ENCODE data around the gene ERVW-1. TPM values are rescaled to one million over a fixed set of nuclear protein-coding genes. Genes with fewer than 3 reads are reported as not detected.
"Not testable (repeated sequence)": the region's sequence is repeated elsewhere in the genome, so short reads cannot be mapped to it uniquely, and the experiment has no call there.

Gene ERVW-1
- total RNA-seq, 1 experiment from 2014 or later = not detected

DNA sequence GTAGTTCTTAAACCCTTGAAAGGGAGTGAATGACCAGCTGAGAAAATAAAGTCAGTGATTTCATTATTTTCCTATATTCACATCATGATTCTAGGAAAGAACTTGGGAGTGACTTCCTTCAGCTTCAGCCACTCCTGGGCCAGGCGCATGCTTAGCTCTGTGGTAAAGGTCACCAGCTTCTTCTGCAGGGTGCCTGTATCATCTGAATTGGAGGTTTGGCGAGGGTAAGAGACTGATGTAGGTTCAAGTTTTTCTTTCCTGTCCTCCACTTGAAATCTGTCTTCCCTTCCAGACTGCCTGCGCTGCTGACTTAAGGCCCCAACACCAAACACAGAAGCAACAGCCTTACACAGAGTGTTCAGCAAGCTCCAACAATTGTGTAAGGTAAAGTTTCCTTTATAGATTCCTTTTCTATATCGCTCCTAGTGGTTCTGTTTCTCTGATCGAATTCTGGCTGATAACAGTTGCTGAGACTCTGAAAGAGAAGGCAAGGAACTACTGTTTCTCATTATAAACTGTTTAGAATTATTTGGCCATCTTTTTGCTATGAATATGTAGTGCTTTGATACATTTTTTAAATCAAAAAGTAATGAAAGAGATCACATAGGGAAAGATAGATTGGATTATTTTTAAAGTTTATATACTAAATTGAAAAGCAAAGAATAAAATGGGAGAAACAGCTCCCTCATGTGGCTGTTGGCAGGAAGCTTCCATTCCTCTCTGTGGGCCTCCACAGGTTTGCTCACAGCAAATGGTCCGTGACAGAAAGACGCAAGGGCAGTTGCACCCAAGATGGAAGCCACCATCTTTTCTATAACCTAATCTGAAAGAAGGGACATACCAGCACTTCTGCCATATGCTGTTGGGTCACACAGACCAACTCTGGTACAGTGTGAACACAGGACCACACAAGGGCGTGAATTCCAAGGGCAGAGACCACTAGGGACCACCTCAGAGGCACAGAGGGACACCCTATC is 16.4 kb downstream of the ERVW-1 start:
- H3K4me1 ChIP-seq (replicated peaks) = no peaks in the 10 kb centered on the region
- no peaks in the 10 kb centered on the region for H3K27me3 ChIP-seq (replicated peaks)
- H3K27ac ChIP-seq = no peak overlapping the region
- no peaks in the 10 kb centered on the region for H3K9me3 ChIP-seq (replicated peaks)
- H3K36me3 ChIP-seq = peaks cover 14% of the 10 kb centered on the region
- peak in 1 of 2 experiments; percentile 19 for DNase-seq (ENCODE audit: low read depth in 1 of 2, low spot score in 2 of 2)
- no peak overlapping the region for H3K4me3 ChIP-seq

DNA sequence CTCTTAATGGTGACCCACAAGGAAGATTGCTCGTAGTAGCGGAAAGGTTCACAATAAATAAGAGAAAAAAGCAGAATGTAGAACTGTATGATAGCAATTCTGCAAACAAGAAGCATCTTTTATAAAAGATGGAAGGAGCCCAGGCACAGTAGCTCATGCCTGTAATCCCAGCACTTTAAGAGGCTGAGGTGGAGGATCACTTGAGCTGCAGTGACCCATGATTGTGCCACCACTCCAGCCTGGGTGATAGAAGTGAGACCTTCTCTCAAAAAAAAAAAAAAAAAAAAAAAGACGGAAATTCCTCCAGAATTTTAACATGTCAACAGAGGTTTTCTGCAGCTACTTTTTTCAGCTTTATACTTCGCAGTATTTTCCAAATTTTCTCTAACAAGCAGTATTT is 17.2 kb downstream of the ERVW-1 start:
- H3K4me1 ChIP-seq (replicated peaks) = no peaks in the 10 kb centered on the region
- H3K4me3 ChIP-seq = no peak overlapping the region
- peaks cover 22% of the 10 kb centered on the region for H3K36me3 ChIP-seq
- no peaks in the 10 kb centered on the region for H3K27me3 ChIP-seq (replicated peaks)
- DNase-seq (ENCODE audit: low read depth in 1 of 2, low spot score in 2 of 2) = no peak
- H3K27ac ChIP-seq = no peak overlapping the region
- no peaks in the 10 kb centered on the region for H3K9me3 ChIP-seq (replicated peaks)

DNA sequence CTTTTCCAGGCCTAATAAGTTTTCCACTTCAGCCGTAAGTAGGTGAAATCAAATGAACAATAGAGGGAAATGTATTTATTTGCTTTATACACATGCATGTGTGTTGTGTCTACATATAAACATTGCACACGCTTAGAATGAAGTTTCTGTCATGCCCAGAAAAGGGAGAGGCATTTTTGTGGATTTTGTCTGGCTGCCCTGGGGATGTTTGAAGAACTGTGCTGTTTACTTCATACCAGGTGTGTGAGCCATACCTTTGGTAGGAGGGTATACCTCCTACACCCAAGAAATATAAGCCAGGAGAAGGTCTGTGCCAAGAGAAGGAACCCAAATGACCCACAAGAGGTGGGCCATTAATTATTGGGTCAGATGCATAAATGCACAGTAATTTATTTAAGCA is 17.6 kb downstream of the ERVW-1 start:
- no peak overlapping the region for H3K4me3 ChIP-seq
- no peak for DNase-seq (ENCODE audit: low read depth in 1 of 2, low spot score in 2 of 2)
- no peak overlapping the region for H3K27ac ChIP-seq
- no peaks in the 10 kb centered on the region for H3K4me1 ChIP-seq (replicated peaks)
- H3K36me3 ChIP-seq = peaks cover 26% of the 10 kb centered on the region
- no peaks in the 10 kb centered on the region for H3K27me3 ChIP-seq (replicated peaks)
- H3K9me3 ChIP-seq (replicated peaks) = no peaks in the 10 kb centered on the region

DNA sequence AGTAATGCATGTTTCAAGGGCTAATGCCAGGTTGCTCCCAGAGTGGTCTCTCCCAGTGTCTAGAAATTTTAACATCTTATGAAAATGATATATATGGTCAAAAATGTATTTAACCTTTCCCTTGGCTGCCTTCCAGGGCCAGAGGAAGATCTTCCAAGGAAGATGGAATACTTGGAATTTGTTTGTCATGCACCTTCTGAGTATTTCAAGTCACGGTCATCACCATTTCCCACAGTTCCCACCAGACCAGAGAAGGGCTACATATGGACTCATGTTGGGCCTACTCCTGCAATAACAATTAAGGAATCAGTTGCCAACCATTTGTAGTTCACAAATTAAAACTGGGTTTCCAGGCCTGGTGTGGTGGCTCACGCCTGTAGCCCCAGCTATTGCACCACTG is 21.5 kb downstream of the ERVW-1 start:
- H3K4me1 ChIP-seq (replicated peaks) = no peaks in the 10 kb centered on the region
- H3K27ac ChIP-seq = no peak overlapping the region
- H3K36me3 ChIP-seq = peaks cover 64% of the 10 kb centered on the region
- no peak overlapping the region for H3K4me3 ChIP-seq
- no peaks in the 10 kb centered on the region for H3K9me3 ChIP-seq (replicated peaks)
- DNase-seq (ENCODE audit: low read depth in 1 of 2, low spot score in 2 of 2) = no peak
- H3K27me3 ChIP-seq (replicated peaks) = no peaks in the 10 kb centered on the region

DNA sequence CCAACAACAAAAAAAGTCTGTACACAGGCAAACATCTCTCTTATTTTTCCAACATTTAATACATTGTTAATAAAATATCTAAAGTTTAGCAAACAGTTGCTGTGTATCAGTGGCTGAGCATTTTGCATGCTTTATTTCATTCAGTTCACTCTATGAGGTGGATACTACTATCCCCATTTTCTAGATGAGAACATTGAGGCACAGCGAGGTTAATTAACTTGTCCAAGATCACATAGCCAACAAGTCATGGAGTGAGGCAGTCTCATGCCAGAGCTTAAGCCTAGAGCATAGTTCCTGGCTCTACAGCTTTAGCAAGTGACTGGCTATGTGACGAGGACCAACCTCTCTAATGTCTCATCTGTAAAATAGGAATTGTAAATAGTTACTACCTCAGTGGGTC is 26.1 kb downstream of the ERVW-1 start:
- no peaks in the 10 kb centered on the region for H3K27me3 ChIP-seq (replicated peaks)
- DNase-seq (ENCODE audit: low read depth in 1 of 2, low spot score in 2 of 2) = no peak
- peaks cover 74% of the 10 kb centered on the region for H3K36me3 ChIP-seq
- 0 out of 2 replicates have a peak, but pooled peaks cover 3% of the 10 kb centered on the region for H3K4me1 ChIP-seq (replicated peaks)
- no peaks in the 10 kb centered on the region for H3K9me3 ChIP-seq (replicated peaks)
- no peak overlapping the region for H3K4me3 ChIP-seq
- H3K27ac ChIP-seq = no peak overlapping the region

DNA sequence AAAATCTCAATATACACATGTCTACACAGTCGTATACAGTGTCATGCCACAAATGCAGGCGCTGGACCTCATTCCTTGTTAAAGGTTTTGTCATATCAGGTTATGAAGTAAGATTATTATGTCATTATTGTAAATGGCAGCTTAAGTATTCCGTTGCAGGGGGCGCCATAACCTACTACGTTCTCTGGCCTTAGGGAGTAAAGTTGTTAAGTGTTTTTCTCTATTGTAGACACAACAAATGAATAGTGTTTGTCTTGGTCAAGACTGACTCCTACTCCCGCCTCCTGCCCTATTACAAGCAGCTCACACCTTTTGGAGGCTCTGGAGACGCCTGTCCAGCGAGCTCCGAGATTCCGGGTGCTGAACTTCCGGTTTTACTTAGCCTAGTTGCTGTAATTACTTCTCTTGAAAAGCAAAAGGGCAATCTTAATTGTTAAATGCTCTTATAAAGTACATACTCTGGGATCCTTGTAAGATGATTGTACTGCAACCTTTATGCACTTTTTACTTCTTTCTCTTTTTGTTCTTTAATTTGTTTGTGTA is 29.5 kb downstream of the ERVW-1 start:
- peak overlapping the region; percentile 1; the same call in 1 of the 2 replicates for H3K27ac ChIP-seq
- no peaks in the 10 kb centered on the region for H3K9me3 ChIP-seq (replicated peaks)
- H3K4me1 ChIP-seq (replicated peaks) = 0 out of 2 replicates have a peak, but pooled peaks cover 3% of the 10 kb centered on the region
- peaks cover 41% of the 10 kb centered on the region for H3K36me3 ChIP-seq
- peak; percentile 50 to 72 for DNase-seq (ENCODE audit: low read depth in 1 of 2, low spot score in 2 of 2)
- no peaks in the 10 kb centered on the region for H3K27me3 ChIP-seq (replicated peaks)
- H3K4me3 ChIP-seq = peak overlapping the region; percentile 85

DNA sequence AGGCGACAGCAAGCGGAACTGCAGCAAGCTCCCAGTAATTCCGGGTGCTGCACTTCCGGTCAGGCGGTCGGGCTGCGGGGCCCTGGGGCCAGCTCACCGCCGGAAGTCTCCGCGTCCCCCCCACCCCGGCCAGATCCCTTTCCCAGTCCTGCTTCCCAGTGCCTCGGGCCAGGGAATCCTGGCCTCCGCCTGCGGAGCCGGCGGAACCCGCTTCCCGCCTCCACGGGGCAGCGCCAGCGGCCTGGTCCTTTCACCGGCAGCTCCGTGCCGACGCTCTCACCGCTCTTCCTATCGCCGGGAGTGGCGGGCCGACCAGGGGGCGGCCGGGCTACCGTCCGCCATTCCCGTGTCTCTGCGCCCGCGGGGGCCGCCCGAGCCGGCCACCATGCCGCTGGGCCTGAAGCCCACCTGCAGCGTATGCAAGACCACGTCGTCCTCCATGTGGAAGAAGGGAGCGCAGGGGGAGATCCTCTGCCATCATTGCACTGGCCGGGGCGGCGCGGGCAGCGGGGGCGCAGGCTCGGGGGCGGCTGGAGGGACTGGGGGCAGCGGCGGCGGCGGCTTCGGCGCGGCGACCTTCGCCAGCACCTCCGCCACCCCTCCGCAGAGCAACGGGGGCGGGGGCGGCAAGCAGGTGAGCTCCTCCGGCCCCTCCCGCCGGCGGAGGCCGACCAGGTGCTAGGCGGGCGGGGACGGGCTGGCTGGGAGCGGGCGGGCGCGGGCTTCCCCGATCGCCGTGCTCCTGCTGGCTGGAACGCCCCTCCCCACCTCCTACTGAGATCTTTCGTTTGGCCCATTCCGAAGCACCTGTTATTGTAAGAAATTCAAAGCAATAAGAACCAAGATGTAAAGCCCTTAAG is 30.2 kb downstream of the ERVW-1 start, which contains the start of gene GATAD1:
TSS of gene GATAD1 (plus strand) at position 138 of the 860 bp plus-strand sequence. CDS start at position 386, 248 bp downstream.
- no peaks in the 10 kb centered on the region for H3K27me3 ChIP-seq (replicated peaks)
- H3K4me3 ChIP-seq = peak within 1 kb of the TSS; percentile 85
- 0 out of 2 replicates have a peak, but pooled peaks cover 3% of the 10 kb centered on the region for H3K4me1 ChIP-seq (replicated peaks)

DNA sequence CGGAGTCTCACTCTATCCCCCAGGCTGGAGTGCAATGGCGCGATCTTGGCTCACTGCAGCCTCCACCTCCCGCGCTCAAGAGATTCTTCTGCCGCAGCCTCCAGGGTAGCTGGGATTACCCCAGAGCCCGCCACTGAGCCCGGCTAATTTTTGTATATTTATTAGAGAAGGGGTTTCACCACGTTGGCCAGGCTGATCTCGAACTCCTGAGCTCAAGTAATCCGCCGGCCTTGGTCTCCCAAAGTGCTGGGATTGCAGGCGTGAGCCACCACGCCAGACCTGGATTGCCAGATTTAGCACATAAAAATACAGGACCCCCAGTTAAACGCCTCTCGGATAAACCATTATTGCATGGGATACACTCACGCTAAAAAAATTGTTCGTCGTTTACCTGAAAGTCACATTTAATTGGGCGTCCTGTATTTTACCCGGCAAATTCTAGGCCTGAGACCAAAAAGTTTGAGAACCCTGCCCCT is 30.8 kb downstream of the ERVW-1 start:
- Histone ChIP-seq H3K4me1 (replicated peaks) (0 out of 2 replicates have a peak, but pooled peaks cover 3% of the 10 kb centered on the region), H3K36me3 (peaks cover 27% of the 10 kb centered on the region), H3K4me3 (peak overlapping the region; percentile 85), H3K27me3 (replicated peaks) (no peaks in the 10 kb centered on the region), H3K27ac (no peak overlapping the region; the same call in 1 of the 2 replicates), H3K9me3 (replicated peaks) (no peaks in the 10 kb centered on the region)
- no peak for DNase-seq (ENCODE audit: low read depth in 1 of 2, low spot score in 2 of 2)

More for the DNA sequence above, 30.2 kb downstream of the ERVW-1 start, which contains the start of gene GATAD1:
- DNase-seq (ENCODE audit: low read depth in 1 of 2, low spot score in 2 of 2) = peak; percentile 90 to 91
- Histone ChIP-seq H3K27ac (peak within 1 kb of the TSS; percentile 74), H3K9me3 (replicated peaks) (no peaks in the 10 kb centered on the region), H3K36me3 (peaks cover 34% of the 10 kb centered on the region)

DNA sequence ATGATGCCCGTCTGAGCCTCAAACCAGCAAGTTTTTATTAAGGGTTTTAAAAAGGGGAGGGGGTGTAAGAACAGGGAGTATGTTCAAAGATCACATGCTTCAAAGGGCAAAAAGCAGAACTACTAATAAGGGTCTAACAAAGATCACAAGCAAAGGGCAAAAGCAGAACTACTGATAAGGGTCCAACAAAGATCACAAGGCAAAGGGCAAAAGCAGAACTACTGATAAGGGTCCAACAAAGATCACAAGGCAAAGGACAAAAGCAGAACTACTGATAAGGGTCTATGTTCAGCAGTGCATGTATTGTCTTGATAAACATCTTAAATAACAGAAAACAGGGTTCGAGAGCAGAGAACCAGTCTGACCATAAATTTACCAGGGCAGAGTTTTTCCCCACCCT is 35.0 kb downstream of the ERVW-1 start:
- H3K27ac ChIP-seq; H3K36me3 ChIP-seq; H3K27me3 ChIP-seq (replicated peaks); DNase-seq (ENCODE audit: low read depth in 1 of 2, low spot score in 2 of 2); H3K9me3 ChIP-seq (replicated peaks); H3K4me3 ChIP-seq; H3K4me1 ChIP-seq (replicated peaks): not testable (repeated sequence)

DNA sequence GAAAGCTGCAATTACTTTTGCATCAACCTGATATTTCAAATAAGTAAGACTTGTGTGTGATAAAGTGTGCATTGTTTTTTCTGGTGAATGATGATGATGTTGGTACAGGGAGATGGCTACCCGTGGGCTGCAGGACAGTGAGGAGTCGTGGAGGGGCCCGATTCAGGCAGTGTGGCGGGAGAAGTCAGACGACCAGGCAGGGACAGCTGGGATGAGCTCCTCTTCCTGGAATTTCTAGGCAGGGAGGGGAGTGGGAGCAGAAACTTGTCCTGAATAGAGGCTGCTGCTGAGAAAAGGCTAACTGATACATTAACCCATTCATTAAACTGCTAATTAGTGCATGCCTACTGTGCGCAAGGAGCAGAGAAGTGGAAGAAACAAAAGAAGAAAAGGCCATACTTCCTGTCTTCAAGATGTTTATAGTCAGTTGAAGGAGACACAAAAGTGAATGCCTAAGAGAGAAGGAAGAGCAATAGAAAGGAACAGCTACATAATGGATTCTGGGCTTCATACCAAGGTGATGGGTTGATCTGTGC is 39.7 kb downstream of the ERVW-1 start:
- Histone ChIP-seq H3K4me1 (replicated peaks) (no peaks in the 10 kb centered on the region), H3K27ac (no peak overlapping the region), H3K9me3 (replicated peaks) (no peaks in the 10 kb centered on the region), H3K27me3 (replicated peaks) (no peaks in the 10 kb centered on the region), H3K36me3 (no peaks in the 10 kb centered on the region), H3K4me3 (no peak overlapping the region)
- DNase-seq (ENCODE audit: low read depth in 1 of 2, low spot score in 2 of 2) = no peak

DNA sequence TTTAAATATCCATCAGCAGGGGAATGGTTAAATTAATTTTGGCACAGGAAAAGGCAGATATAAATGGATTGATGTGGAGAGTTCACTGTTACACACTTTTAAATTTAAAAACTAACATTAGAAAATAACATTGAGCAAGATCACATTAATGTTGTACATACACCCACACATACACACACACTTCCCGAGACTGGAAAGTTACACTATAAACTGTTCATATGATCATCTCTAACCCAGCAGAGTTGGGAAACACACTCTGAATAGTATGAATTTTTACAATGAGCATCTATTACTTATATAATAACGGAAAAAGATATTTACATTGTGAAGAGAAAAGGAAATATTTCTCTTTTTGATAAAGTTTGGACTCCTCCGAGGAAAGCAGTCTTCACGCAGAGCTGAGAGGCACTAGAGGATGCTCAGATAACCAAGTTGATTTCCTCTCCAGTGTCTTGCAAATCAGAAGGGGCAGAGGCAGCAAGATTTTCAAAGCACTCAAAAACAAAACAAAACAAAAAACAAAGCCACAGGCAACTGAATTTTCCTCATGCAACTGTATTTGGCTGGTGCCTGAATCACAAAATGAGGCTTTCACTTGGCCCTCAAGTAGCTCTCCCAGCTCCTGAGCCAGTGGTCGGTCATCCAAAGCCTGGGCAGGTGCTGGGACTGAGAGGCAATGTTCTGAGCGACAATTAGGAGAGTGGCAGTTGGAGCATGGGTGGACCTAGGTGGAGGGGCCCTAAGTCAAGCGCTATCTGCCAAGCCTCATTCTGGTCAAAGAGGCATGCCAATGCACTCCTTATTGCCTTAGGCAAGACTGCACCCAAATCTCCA is 40.9 kb downstream of the ERVW-1 start:
- Histone ChIP-seq H3K4me1 (replicated peaks) (no peaks in the 10 kb centered on the region), H3K9me3 (replicated peaks) (no peaks in the 10 kb centered on the region), H3K36me3 (no peaks in the 10 kb centered on the region), H3K4me3 (no peak overlapping the region), H3K27me3 (replicated peaks) (no peaks in the 10 kb centered on the region), H3K27ac (no peak overlapping the region)
- DNase-seq (ENCODE audit: low read depth in 1 of 2, low spot score in 2 of 2) = no peak

DNA sequence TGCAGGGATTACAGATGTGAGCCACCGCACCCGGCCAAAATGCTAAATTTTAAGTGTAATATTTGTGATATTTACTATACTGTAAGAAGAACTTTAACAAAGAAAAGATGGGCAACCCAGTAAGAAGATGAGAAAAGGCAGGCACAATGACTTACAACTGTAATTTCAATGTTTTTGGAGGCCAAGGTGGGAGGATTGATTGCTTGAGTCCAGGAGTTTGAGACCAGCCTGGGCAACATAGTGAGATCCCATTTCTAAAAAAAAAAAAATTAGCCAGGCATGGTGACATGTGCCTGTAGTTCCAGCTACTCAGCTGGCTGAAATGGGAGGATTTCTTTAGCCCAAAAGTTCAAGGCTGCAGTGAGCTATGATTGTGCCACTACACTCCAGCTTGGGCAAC is 42.2 kb downstream of the ERVW-1 start:
- no peak overlapping the region for H3K4me3 ChIP-seq
- H3K36me3 ChIP-seq = no peaks in the 10 kb centered on the region
- no peaks in the 10 kb centered on the region for H3K27me3 ChIP-seq (replicated peaks)
- no peaks in the 10 kb centered on the region for H3K9me3 ChIP-seq (replicated peaks)
- no peak overlapping the region for H3K27ac ChIP-seq
- DNase-seq (ENCODE audit: low read depth in 1 of 2, low spot score in 2 of 2) = no peak
- no peaks in the 10 kb centered on the region for H3K4me1 ChIP-seq (replicated peaks)
